GM23338 (cell line): ENCODE measurements around the gene UQCRH. TPM values are rescaled to one million over a fixed set of nuclear protein-coding genes. Genes with fewer than 3 reads are reported as not detected.

Experiments
- ATAC-seq: fragments of 200-7000 bp; cut with Tn5 transposase; 3 replicates; pipeline ENCODE4 v1.9.1; 2020
- DNase-seq: peaks from one replicate; pipeline ENCODE4 v3.0.0-alpha.2; 2015; ENCODE audit warnings: low spot score
- H2AFZ ChIP-seq: fragments of 200-600 bp; sonication (generic); 2 replicates; pipeline ENCODE4 v1.8.0; 2016; ENCODE audit warnings: antibody characterized with exemption, mild to moderate bottlenecking, moderate library complexity
- H3F3A ChIP-seq: fragments of 200-600 bp; sonication (generic); replicated peaks from 2 replicates; pipeline ENCODE4 v1.8.0; 2017; ENCODE audit warnings: antibody characterized with exemption, mixed run types, low read depth
- H3K27ac ChIP-seq: fragments of 200-600 bp; sonication (generic); 2 replicates; pipeline ENCODE4 v1.6.1; 2016; ENCODE audit warnings: low read depth
- H3K27me3 ChIP-seq: fragments of 200-600 bp; sonication (generic); 2 replicates; pipeline ENCODE4 v1.8.0; 2016; ENCODE audit warnings: mild to moderate bottlenecking, mixed run types, moderate library complexity; ENCODE audit not compliant: insufficient read depth
- H3K36me3 ChIP-seq: fragments of 200-600 bp; sonication (generic); 2 replicates; pipeline ENCODE4 v1.8.0; 2016; ENCODE audit warnings: mild to moderate bottlenecking; ENCODE audit not compliant: insufficient read depth
- H3K4me1 ChIP-seq: fragments of 200-600 bp; sonication (generic); 2 replicates; pipeline ENCODE4 v1.8.0; 2016; ENCODE audit warnings: mild to moderate bottlenecking, moderate library complexity; ENCODE audit not compliant: insufficient read depth
- H3K4me2 ChIP-seq: fragments of 200-600 bp; sonication (generic); 2 replicates; pipeline ENCODE4 v1.7.1; 2017; ENCODE audit warnings: mixed run types
- H3K4me3 ChIP-seq: fragments of 200-600 bp; sonication (generic); 2 replicates; pipeline ENCODE4 v1.6.1; 2016; ENCODE audit warnings: mixed run types
- H3K79me2 ChIP-seq: fragments of 200-600 bp; sonication (generic); replicated peaks from 2 replicates; pipeline ENCODE4 v1.8.0; 2017; ENCODE audit warnings: mild to moderate bottlenecking; ENCODE audit not compliant: insufficient read depth
- H3K9me2 ChIP-seq: fragments of 200-600 bp; sonication (generic); 2 replicates; pipeline ENCODE4 v1.8.0; 2017; ENCODE audit not compliant: insufficient read depth
- H4K20me1 ChIP-seq: fragments of 200-600 bp; sonication (generic); replicated peaks from 2 replicates; pipeline ENCODE4 v1.8.0; 2017; ENCODE audit warnings: mild to moderate bottlenecking; ENCODE audit not compliant: insufficient read depth
- H3K27ac Mint-ChIP-seq: 2 replicates; pipeline ENCODE4 v1.8.0; 2020; ENCODE audit warnings: inconsistent platforms, mild to moderate bottlenecking, moderate library complexity, mixed read lengths
- H3K27me3 Mint-ChIP-seq: 3 replicates; pipeline ENCODE4 v1.8.0; 2022; ENCODE audit warnings: low read depth, mild to moderate bottlenecking, moderate library complexity, mixed read lengths, inconsistent platforms; ENCODE audit not compliant: insufficient read depth, poor library complexity
- H3K36me3 Mint-ChIP-seq: 3 replicates; pipeline ENCODE4 v1.8.0; 2021; ENCODE audit warnings: low read depth, mild to moderate bottlenecking, inconsistent platforms, moderate library complexity, mixed read lengths
- H3K4me1 Mint-ChIP-seq: 3 replicates; pipeline ENCODE4 v1.8.0; 2020; ENCODE audit warnings: mild to moderate bottlenecking, inconsistent platforms, mixed read lengths
- H3K4me3 Mint-ChIP-seq: 3 replicates; pipeline ENCODE4 v1.8.0; 2021; ENCODE audit warnings: moderate library complexity, mild to moderate bottlenecking, inconsistent platforms, mixed read lengths
- H3K9me3 Mint-ChIP-seq: 3 replicates; pipeline ENCODE4 v1.8.0; 2020; ENCODE audit warnings: moderate library complexity, mild to moderate bottlenecking, inconsistent platforms, mixed read lengths
- EZH2 ChIP-seq: fragments of 200-600 bp; sonication (generic); IDR thresholded peaks from one replicate; pipeline ENCODE4 v1.8.0; 2017; ENCODE audit warnings: antibody characterized with exemption, mild to moderate bottlenecking, low read depth; ENCODE audit not compliant: unreplicated experiment
- EZH2phosphoT487 ChIP-seq: fragments of 200-600 bp; sonication (generic); IDR thresholded peaks from one replicate; pipeline ENCODE4 v1.8.1; 2018; ENCODE audit warnings: antibody characterized with exemption; ENCODE audit not compliant: unreplicated experiment
- REST ChIP-seq: IDR thresholded peaks from one replicate; pipeline ENCODE4 v1.6.1; 2018; ENCODE audit warnings: antibody characterized with exemption; ENCODE audit not compliant: unreplicated experiment
- polyA plus RNA-seq: library from polyadenylated mRNA; unstranded; fragments of >200 nt; fragmentation: Nextera tagmentation; extraction: Ambion mirVana; gene quantifications from 2 replicates; pipeline ENCODE4 v1.2.1, GENCODE V29; 2016
- total RNA-seq: library from RNA; depleted of rRNA; stranded (reverse); fragments of >200 nt; shearing (Covaris generic); gene quantifications from 2 replicates; pipeline ENCODE4 v1.2.3, GENCODE V29; 2014
- TF ChIP-seq, protein P1 (sequence below): fragments of 250-450 bp; sonication (Bioruptor Pico); IDR thresholded peaks from 2 replicates; pipeline ENCODE4 v1.5.0; 2020; ENCODE audit warnings: mild to moderate bottlenecking, moderate library complexity

Gene UQCRH
- total and polyA plus RNA-seq, 2 experiments from 2014 or later: 579 to 1,330 TPM

DNA sequence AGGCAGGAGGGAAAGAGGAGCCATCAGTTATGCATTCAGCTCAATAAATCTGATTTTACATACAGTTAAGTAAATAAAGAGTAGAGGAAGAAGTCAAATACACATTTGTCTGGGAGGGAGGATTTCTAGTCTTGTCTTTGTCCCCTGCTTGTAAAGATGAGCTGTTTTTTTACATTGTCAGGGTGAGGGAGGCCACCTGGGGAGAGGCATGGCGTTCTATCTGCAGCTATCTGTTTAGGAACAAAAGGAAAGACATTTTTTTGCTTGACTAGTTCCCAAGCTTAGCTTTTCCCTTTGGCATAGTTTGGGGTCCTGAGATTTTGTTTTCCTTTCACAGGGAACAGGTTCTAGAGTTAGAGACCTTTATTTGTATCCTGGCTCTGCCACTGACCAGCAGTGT is 41.0 kb upstream of the UQCRH start (continued):
- TF ChIP-seq, protein P1, sequence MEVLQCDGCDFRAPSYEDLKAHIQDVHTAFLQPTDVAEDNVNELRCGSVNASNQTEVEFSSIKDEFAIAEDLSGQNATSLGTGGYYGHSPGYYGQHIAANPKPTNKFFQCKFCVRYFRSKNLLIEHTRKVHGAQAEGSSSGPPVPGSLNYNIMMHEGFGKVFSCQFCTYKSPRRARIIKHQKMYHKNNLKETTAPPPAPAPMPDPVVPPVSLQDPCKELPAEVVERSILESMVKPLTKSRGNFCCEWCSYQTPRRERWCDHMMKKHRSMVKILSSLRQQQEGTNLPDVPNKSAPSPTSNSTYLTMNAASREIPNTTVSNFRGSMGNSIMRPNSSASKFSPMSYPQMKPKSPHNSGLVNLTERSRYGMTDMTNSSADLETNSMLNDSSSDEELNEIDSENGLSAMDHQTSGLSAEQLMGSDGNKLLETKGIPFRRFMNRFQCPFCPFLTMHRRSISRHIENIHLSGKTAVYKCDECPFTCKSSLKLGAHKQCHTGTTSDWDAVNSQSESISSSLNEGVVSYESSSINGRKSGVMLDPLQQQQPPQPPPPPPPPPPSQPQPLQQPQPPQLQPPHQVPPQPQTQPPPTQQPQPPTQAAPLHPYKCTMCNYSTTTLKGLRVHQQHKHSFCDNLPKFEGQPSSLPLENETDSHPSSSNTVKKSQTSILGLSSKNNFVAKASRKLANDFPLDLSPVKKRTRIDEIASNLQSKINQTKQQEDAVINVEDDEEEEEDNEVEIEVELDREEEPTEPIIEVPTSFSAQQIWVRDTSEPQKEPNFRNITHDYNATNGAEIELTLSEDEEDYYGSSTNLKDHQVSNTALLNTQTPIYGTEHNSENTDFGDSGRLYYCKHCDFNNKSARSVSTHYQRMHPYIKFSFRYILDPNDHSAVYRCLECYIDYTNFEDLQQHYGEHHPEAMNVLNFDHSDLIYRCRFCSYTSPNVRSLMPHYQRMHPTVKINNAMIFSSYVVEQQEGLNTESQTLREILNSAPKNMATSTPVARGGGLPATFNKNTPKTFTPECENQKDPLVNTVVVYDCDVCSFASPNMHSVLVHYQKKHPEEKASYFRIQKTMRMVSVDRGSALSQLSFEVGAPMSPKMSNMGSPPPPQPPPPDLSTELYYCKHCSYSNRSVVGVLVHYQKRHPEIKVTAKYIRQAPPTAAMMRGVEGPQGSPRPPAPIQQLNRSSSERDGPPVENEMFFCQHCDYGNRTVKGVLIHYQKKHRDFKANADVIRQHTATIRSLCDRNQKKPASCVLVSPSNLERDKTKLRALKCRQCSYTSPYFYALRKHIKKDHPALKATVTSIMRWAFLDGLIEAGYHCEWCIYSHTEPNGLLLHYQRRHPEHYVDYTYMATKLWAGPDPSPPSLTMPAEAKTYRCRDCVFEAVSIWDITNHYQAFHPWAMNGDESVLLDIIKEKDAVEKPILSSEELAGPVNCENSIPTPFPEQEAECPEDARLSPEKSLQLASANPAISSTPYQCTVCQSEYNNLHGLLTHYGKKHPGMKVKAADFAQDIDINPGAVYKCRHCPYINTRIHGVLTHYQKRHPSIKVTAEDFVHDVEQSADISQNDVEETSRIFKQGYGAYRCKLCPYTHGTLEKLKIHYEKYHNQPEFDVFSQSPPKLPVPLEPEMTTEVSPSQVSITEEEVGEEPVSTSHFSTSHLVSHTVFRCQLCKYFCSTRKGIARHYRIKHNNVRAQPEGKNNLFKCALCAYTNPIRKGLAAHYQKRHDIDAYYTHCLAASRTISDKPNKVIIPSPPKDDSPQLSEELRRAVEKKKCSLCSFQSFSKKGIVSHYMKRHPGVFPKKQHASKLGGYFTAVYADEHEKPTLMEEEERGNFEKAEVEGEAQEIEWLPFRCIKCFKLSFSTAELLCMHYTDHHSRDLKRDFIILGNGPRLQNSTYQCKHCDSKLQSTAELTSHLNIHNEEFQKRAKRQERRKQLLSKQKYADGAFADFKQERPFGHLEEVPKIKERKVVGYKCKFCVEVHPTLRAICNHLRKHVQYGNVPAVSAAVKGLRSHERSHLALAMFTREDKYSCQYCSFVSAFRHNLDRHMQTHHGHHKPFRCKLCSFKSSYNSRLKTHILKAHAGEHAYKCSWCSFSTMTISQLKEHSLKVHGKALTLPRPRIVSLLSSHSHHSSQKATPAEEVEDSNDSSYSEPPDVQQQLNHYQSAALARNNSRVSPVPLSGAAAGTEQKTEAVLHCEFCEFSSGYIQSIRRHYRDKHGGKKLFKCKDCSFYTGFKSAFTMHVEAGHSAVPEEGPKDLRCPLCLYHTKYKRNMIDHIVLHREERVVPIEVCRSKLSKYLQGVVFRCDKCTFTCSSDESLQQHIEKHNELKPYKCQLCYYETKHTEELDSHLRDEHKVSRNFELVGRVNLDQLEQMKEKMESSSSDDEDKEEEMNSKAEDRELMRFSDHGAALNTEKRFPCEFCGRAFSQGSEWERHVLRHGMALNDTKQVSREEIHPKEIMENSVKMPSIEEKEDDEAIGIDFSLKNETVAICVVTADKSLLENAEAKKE (CRISPR knock-in tag): no peak
- no peak for TF ChIP-seq EZH2

GRCh38 chr1:46263146-46263545 is 40.4 kb upstream of the UQCRH start:
- Histone ChIP-seq H3K9me2 (no peaks in the 10 kb centered on the region), H2AFZ (no peak overlapping the region), H3K4me1 (no peaks in the 10 kb centered on the region), H3K4me3 (no peak overlapping the region), H3K27ac (no peak overlapping the region), H3K4me2 (no peak overlapping the region), H3K27me3 (no peaks in the 10 kb centered on the region), H3F3A (0 out of 2 replicates have a peak, but pooled peaks cover 9% of the 10 kb centered on the region), H4K20me1 (peaks cover 22% of the 10 kb centered on the region), H3K36me3 (peaks cover 67% of the 10 kb centered on the region), H3K79me2 (no peaks in the 10 kb centered on the region)
- no peak overlapping the region for H3K4me3 Mint-ChIP-seq
- H3K36me3 Mint-ChIP-seq: peaks cover 92% of the 10 kb centered on the region
- ATAC-seq: no peak
- H3K4me1 Mint-ChIP-seq: no peaks in the 10 kb centered on the region
- H3K27me3 Mint-ChIP-seq: peaks cover 6% of the 10 kb centered on the region
- H3K27ac Mint-ChIP-seq: no peak overlapping the region
- H3K9me3 Mint-ChIP-seq: no peaks in the 10 kb centered on the region
- DNase-seq: no peak
- no peak for TF ChIP-seq EZH2phosphoT487
- no peak for TF ChIP-seq REST
- TF ChIP-seq, protein P1 (CRISPR knock-in tag): no peak
